ENCODE data around the gene STAT4.

Gene STAT4

GRCh38 chr2:191150600-191151330 is at the start of gene STAT4:
Gene STAT4 (minus strand): TSS chr2:191150994. CDS start chr2:191148203, 2,791 bp downstream.
- no peak for TF ChIP-seq CTCF (IDR thresholded peaks at IDR 0.05)
- DNase-seq = peak; percentile 43
- Mint-ChIP-seq H3K9me3 (no peaks in the 10 kb centered on the region), H3K36me3 (ENCODE audit: low read depth) (no peaks in the 10 kb centered on the region), H3K4me1 (peaks cover 3% of the 10 kb centered on the region), H3K27ac (no peak within 1 kb of the TSS), H3K27me3 (ENCODE audit: low read depth, poor library complexity) (peaks cover 47% of the 10 kb centered on the region), H3K4me3 (peak within 1 kb of the TSS; percentile 81)

GRCh38 chr2:191199929-191200512 is 49.2 kb upstream of the STAT4 start:
- H3K4me3 Mint-ChIP-seq = no peak overlapping the region
- no peaks in the 10 kb centered on the region for H3K4me1 Mint-ChIP-seq
- DNase-seq = no peak
- H3K27me3 Mint-ChIP-seq (ENCODE audit: low read depth, poor library complexity) = peaks cover 6% of the 10 kb centered on the region
- TF ChIP-seq CTCF (IDR thresholded peaks at IDR 0.05) = no peak
- H3K27ac Mint-ChIP-seq = no peak overlapping the region
- H3K9me3 Mint-ChIP-seq = no peaks in the 10 kb centered on the region
- peaks cover 16% of the 10 kb centered on the region for H3K36me3 Mint-ChIP-seq (ENCODE audit: low read depth)

GRCh38 chr2:191198271-191198670 is 47.5 kb upstream of the STAT4 start:
- Mint-ChIP-seq H3K9me3 (no peaks in the 10 kb centered on the region), H3K27ac (no peak overlapping the region), H3K4me1 (no peaks in the 10 kb centered on the region), H3K36me3 (ENCODE audit: low read depth) (peaks cover 12% of the 10 kb centered on the region), H3K27me3 (ENCODE audit: low read depth, poor library complexity) (peaks cover 6% of the 10 kb centered on the region), H3K4me3 (no peak overlapping the region)
- no peak for DNase-seq
- no peak for TF ChIP-seq CTCF (IDR thresholded peaks at IDR 0.05)

GRCh38 chr2:191197096-191197495 is 46.3 kb upstream of the STAT4 start:
- DNase-seq = no peak
- no peak overlapping the region for H3K27ac Mint-ChIP-seq
- peaks cover 6% of the 10 kb centered on the region for H3K27me3 Mint-ChIP-seq (ENCODE audit: low read depth, poor library complexity)
- peaks cover 12% of the 10 kb centered on the region for H3K36me3 Mint-ChIP-seq (ENCODE audit: low read depth)
- H3K4me3 Mint-ChIP-seq = no peak overlapping the region
- TF ChIP-seq CTCF (IDR thresholded peaks at IDR 0.05) = no peak
- no peaks in the 10 kb centered on the region for H3K4me1 Mint-ChIP-seq
- no peaks in the 10 kb centered on the region for H3K9me3 Mint-ChIP-seq

GRCh38 chr2:191195021-191195420 is 44.2 kb upstream of the STAT4 start:
- H3K4me3 Mint-ChIP-seq = no peak overlapping the region
- peaks cover 6% of the 10 kb centered on the region for H3K36me3 Mint-ChIP-seq (ENCODE audit: low read depth)
- DNase-seq = no peak
- no peak for TF ChIP-seq CTCF (IDR thresholded peaks at IDR 0.05)
- no peaks in the 10 kb centered on the region for H3K9me3 Mint-ChIP-seq
- H3K4me1 Mint-ChIP-seq = no peaks in the 10 kb centered on the region
- no peaks in the 10 kb centered on the region for H3K27me3 Mint-ChIP-seq (ENCODE audit: low read depth, poor library complexity)
- no peak overlapping the region for H3K27ac Mint-ChIP-seq

Data from nephron progenitor cell (in vitro differentiated cells).